HG02943 (cell line): ENCODE data around the gene KCNMA1.

ENCODE experiments used
- ATAC-seq: cut with Tn5 transposase; IDR thresholded peaks from one replicate; pipeline ENCODE4 v1.9.1; 2021; ENCODE audit warnings: mild to moderate bottlenecking, low read depth, moderate library complexity; ENCODE audit not compliant: unreplicated experiment

The KCNMA1 gene

GRCh38 chr10:77120012-77120411 is 517.6 kb downstream of the KCNMA1 start:
- ATAC-seq = no peak

- ATAC-seq = no peak
These were observed 518.9 kb downstream of the KCNMA1 start for GRCh38 chr10:77118603-77119282.

GRCh38 chr10:77117501-77117900 is 520.1 kb downstream of the KCNMA1 start:
- no peak for ATAC-seq

- ATAC-seq = no peak
These were observed 520.7 kb downstream of the KCNMA1 start for GRCh38 chr10:77116904-77117303.

GRCh38 chr10:77114181-77114821 is 523.3 kb downstream of the KCNMA1 start:
- ATAC-seq = no peak

- no peak for ATAC-seq
These were observed 525.7 kb downstream of the KCNMA1 start for GRCh38 chr10:77111611-77112550.

GRCh38 chr10:77110757-77111156 is 526.9 kb downstream of the KCNMA1 start:
- ATAC-seq = no peak

- no peak for ATAC-seq
These were observed 528.1 kb downstream of the KCNMA1 start for GRCh38 chr10:77109351-77109994.

- no peak for ATAC-seq
These were observed 530.9 kb downstream of the KCNMA1 start for GRCh38 chr10:77106676-77107075.

GRCh38 chr10:77105761-77106221 is 531.8 kb downstream of the KCNMA1 start:
- ATAC-seq = no peak

- no peak for ATAC-seq
These were observed 533.1 kb downstream of the KCNMA1 start for GRCh38 chr10:77104459-77104980.

GRCh38 chr10:77103213-77103612 is 534.4 kb downstream of the KCNMA1 start:
- ATAC-seq = no peak

GRCh38 chr10:77101341-77101740 is 536.3 kb downstream of the KCNMA1 start:
- no peak for ATAC-seq

- ATAC-seq = no peak
These were observed 538.5 kb downstream of the KCNMA1 start for GRCh38 chr10:77099136-77099535.

- ATAC-seq = no peak
These were observed 540.0 kb downstream of the KCNMA1 start for GRCh38 chr10:77097625-77098024.

GRCh38 chr10:77093126-77093525 is 544.5 kb downstream of the KCNMA1 start:
- ATAC-seq = no peak

- ATAC-seq = no peak
These were observed 545.9 kb downstream of the KCNMA1 start for GRCh38 chr10:77091597-77092165.

GRCh38 chr10:77090381-77091356 is 546.9 kb downstream of the KCNMA1 start:
- no peak for ATAC-seq

- no peak for ATAC-seq
These were observed 550.2 kb downstream of the KCNMA1 start for GRCh38 chr10:77087366-77087765.
